ENCODE results near the gene UBTD1.

The UBTD1 gene

DNA sequence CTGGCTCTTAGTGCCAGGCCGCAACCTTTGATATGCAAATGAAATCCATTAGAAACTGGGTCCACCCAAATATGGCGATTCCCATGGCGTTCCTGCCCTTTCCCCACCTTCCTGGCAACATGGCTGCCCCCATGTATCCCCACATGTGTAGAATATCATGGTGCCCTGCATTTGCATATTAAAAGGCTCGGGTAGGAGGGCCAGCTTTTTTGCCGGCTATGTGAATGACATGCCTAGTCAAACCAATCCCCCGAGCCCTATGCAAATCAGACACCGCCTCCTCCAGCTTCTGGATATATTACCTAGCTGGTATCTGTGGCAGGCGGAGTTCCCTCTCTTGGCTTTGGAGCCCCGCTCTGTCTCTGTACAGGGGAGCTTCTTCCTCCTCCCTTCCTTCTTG lies 18.8 kb upstream of the UBTD1 start:
- no peak overlapping the region for H3K9ac ChIP-seq (ENCODE audit: low read length in 5 of 5)
- no peak overlapping the region for H3K4me3 ChIP-seq (ENCODE audit: low read depth in 1 of 5, low read length in 5 of 5)
- no peaks in the 10 kb centered on the region for H3K9me3 ChIP-seq (ENCODE audit: control insufficient read depth in 5 of 5, low read length in 5 of 5)
- H3K4me1 ChIP-seq (ENCODE audit: control insufficient read depth in 5 of 5, insufficient read depth in 5 of 5, low read length in 5 of 5) = peaks cover 0 to 10% (median 6%) of the 10 kb centered on the region in 5 donors
- H3K36me3 ChIP-seq (ENCODE audit: control insufficient read depth in 5 of 5, insufficient read depth in 5 of 5, low read length in 5 of 5) = peaks cover 19 to 70% (median 57%) of the 10 kb centered on the region in 5 donors
- no peak overlapping the region for H3K27ac ChIP-seq (ENCODE audit: low read depth, low read length)
- H3K27me3 ChIP-seq (ENCODE audit: control insufficient read depth in 5 of 5, insufficient read depth in 4 of 5, low read length in 5 of 5) = no peaks in the 10 kb centered on the region

- Histone ChIP-seq H3K4me3 (ENCODE audit: low read depth in 1 of 5, low read length in 5 of 5) (no peak overlapping the region), H3K4me1 (ENCODE audit: control insufficient read depth in 5 of 5, insufficient read depth in 5 of 5, low read length in 5 of 5) (peaks cover 0 to 6% (median 4%) of the 10 kb centered on the region in 5 donors), H3K27me3 (ENCODE audit: control insufficient read depth in 5 of 5, insufficient read depth in 4 of 5, low read length in 5 of 5) (no peaks in the 10 kb centered on the region), H3K9ac (ENCODE audit: low read length in 5 of 5) (no peak overlapping the region), H3K27ac (ENCODE audit: low read depth, low read length) (no peak overlapping the region), H3K9me3 (ENCODE audit: control insufficient read depth in 5 of 5, low read length in 5 of 5) (no peaks in the 10 kb centered on the region), H3K36me3 (ENCODE audit: control insufficient read depth in 5 of 5, insufficient read depth in 5 of 5, low read length in 5 of 5) (peaks cover 19 to 62% (median 54%) of the 10 kb centered on the region in 5 donors)
These were observed 17.7 kb upstream of the UBTD1 start for GRCh38 chr10:97481071-97481470.

DNA sequence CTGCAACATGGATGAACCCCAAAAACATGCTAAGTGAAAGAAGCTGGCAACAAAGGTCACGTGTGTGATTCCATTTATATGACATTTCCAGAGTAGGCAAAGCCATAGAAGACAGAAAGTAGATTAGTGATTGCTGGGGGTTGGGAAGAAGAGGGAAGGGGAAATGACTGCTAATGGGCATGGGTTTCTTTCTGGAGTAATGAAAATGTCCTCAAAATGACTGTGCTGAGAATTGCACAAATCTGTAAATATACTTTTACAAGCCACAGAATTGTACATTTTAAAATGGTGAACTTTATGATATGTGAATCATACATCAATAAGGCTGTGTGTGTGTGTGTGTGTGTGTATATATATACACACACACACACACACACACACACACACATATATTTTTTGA lies 16.3 kb upstream of the UBTD1 start:
- Histone ChIP-seq H3K4me3 (ENCODE audit: low read depth in 1 of 5, low read length in 5 of 5) (no peak overlapping the region), H3K36me3 (ENCODE audit: control insufficient read depth in 5 of 5, insufficient read depth in 5 of 5, low read length in 5 of 5) (peaks cover 15 to 48% (median 41%) of the 10 kb centered on the region in 5 donors), H3K9ac (ENCODE audit: low read length in 5 of 5) (no peak overlapping the region), H3K4me1 (ENCODE audit: control insufficient read depth in 5 of 5, insufficient read depth in 5 of 5, low read length in 5 of 5) (peaks cover 0 to 5% (median 2%) of the 10 kb centered on the region in 5 donors), H3K27ac (ENCODE audit: low read depth, low read length) (no peak overlapping the region), H3K9me3 (ENCODE audit: control insufficient read depth in 5 of 5, low read length in 5 of 5) (no peaks in the 10 kb centered on the region), H3K27me3 (ENCODE audit: control insufficient read depth in 5 of 5, insufficient read depth in 4 of 5, low read length in 5 of 5) (no peaks in the 10 kb centered on the region)

DNA sequence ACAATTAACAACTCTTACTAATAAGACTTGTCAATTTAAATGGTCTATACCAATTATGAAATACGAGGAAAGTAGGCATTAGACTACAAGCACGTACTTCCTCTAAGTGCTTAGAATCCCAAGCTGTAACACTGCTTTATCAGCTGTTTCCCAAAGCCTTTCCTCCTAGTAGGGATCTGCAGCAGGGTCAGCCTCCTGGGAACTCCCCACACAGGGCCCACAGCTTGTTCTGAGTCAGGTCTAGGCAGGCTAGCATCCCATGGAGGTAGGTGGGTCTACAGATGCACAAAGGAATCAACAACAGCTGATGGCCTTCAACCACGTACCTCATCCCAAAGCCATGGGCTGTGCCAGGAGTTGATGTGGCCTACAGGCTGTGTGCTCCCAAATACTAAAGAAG lies 15.2 kb upstream of the UBTD1 start:
- peaks cover 8 to 37% (median 30%) of the 10 kb centered on the region in 5 donors for H3K36me3 ChIP-seq (ENCODE audit: control insufficient read depth in 5 of 5, insufficient read depth in 5 of 5, low read length in 5 of 5)
- H3K27ac ChIP-seq (ENCODE audit: low read depth, low read length) = no peak overlapping the region

GRCh38 chr10:97483921-97484320 lies 14.8 kb upstream of the UBTD1 start:
- peaks cover 0 to 9% (median 2%) of the 10 kb centered on the region in 5 donors for H3K4me1 ChIP-seq (ENCODE audit: control insufficient read depth in 5 of 5, insufficient read depth in 5 of 5, low read length in 5 of 5)
- no peak overlapping the region for H3K4me3 ChIP-seq (ENCODE audit: low read depth in 1 of 5, low read length in 5 of 5)
- H3K9me3 ChIP-seq (ENCODE audit: control insufficient read depth in 5 of 5, low read length in 5 of 5) = no peaks in the 10 kb centered on the region
- no peak overlapping the region for H3K9ac ChIP-seq (ENCODE audit: low read length in 5 of 5)
- H3K36me3 ChIP-seq (ENCODE audit: control insufficient read depth in 5 of 5, insufficient read depth in 5 of 5, low read length in 5 of 5) = peaks cover 6 to 35% (median 26%) of the 10 kb centered on the region in 5 donors
- no peak overlapping the region for H3K27ac ChIP-seq (ENCODE audit: low read depth, low read length)
- no peaks in the 10 kb centered on the region for H3K27me3 ChIP-seq (ENCODE audit: control insufficient read depth in 5 of 5, insufficient read depth in 4 of 5, low read length in 5 of 5)

More for the DNA sequence above, 15.2 kb upstream of the UBTD1 start:
- Histone ChIP-seq H3K9me3 (ENCODE audit: control insufficient read depth in 5 of 5, low read length in 5 of 5) (no peaks in the 10 kb centered on the region), H3K4me1 (ENCODE audit: control insufficient read depth in 5 of 5, insufficient read depth in 5 of 5, low read length in 5 of 5) (peaks cover 0 to 7% (median 2%) of the 10 kb centered on the region in 5 donors), H3K9ac (ENCODE audit: low read length in 5 of 5) (no peak overlapping the region), H3K27me3 (ENCODE audit: control insufficient read depth in 5 of 5, insufficient read depth in 4 of 5, low read length in 5 of 5) (no peaks in the 10 kb centered on the region), H3K4me3 (ENCODE audit: low read depth in 1 of 5, low read length in 5 of 5) (no peak overlapping the region)

GRCh38 chr10:97485647-97486281 lies 13.0 kb upstream of the UBTD1 start:
- no peak overlapping the region for H3K4me3 ChIP-seq (ENCODE audit: low read depth in 1 of 5, low read length in 5 of 5)
- peaks cover 0 to 15% (median 10%) of the 10 kb centered on the region in 5 donors for H3K4me1 ChIP-seq (ENCODE audit: control insufficient read depth in 5 of 5, insufficient read depth in 5 of 5, low read length in 5 of 5)
- H3K27me3 ChIP-seq (ENCODE audit: control insufficient read depth in 5 of 5, insufficient read depth in 4 of 5, low read length in 5 of 5) = no peaks in the 10 kb centered on the region
- no peaks in the 10 kb centered on the region for H3K9me3 ChIP-seq (ENCODE audit: control insufficient read depth in 5 of 5, low read length in 5 of 5)
- H3K36me3 ChIP-seq (ENCODE audit: control insufficient read depth in 5 of 5, insufficient read depth in 5 of 5, low read length in 5 of 5) = peaks cover 6 to 17% (median 10%) of the 10 kb centered on the region in 5 donors
- no peak overlapping the region for H3K27ac ChIP-seq (ENCODE audit: low read depth, low read length)
- H3K9ac ChIP-seq (ENCODE audit: low read length in 5 of 5) = no peak overlapping the region

- Histone ChIP-seq H3K27ac (ENCODE audit: low read depth, low read length) (no peak overlapping the region), H3K9ac (ENCODE audit: low read length in 5 of 5) (peak overlapping the region in 3 of 5 donors; percentile 4 to 37 (median 18))
These were observed 8.1 kb upstream of the UBTD1 start for GRCh38 chr10:97490592-97490991.

DNA sequence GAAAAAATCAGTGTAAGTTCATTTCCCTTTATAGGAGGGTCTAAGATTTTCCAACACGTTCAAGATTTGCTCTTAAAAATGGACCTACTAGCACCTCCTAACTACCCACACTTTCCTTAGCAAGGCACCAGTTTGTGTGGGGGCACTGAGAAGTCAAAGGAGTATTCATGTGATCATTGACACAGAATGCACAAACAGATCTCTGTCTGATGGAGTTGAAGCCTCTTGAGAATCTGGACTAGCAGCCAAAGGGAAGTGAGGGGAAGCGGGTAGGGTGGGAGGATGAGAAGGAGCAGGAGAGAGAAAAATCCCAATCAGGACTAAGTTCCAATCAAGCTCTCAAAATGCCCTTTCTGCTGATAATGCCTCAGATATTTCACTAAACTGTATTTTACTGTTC lies 4.6 kb upstream of the UBTD1 start:
- H3K36me3 ChIP-seq (ENCODE audit: control insufficient read depth in 5 of 5, insufficient read depth in 5 of 5, low read length in 5 of 5) = peaks cover 0 to 5% (median 3%) of the 10 kb centered on the region in 5 donors
- H3K9me3 ChIP-seq (ENCODE audit: control insufficient read depth in 5 of 5, low read length in 5 of 5) = no peaks in the 10 kb centered on the region
- peaks cover 0 to 42% (median 35%) of the 10 kb centered on the region in 5 donors for H3K4me1 ChIP-seq (ENCODE audit: control insufficient read depth in 5 of 5, insufficient read depth in 5 of 5, low read length in 5 of 5)
- no peak overlapping the region for H3K27ac ChIP-seq (ENCODE audit: low read depth, low read length)
- H3K9ac ChIP-seq (ENCODE audit: low read length in 5 of 5) = peak overlapping the region in 1 of 5 donors; percentile 1
- no peaks in the 10 kb centered on the region for H3K27me3 ChIP-seq (ENCODE audit: control insufficient read depth in 5 of 5, insufficient read depth in 4 of 5, low read length in 5 of 5)
- H3K4me3 ChIP-seq (ENCODE audit: low read depth in 1 of 5, low read length in 5 of 5) = no peak overlapping the region

More at GRCh38 chr10:97490592-97490991, 8.1 kb upstream of the UBTD1 start:
- H3K27me3 ChIP-seq (ENCODE audit: control insufficient read depth in 5 of 5, insufficient read depth in 4 of 5, low read length in 5 of 5) = no peaks in the 10 kb centered on the region
- H3K36me3 ChIP-seq (ENCODE audit: control insufficient read depth in 5 of 5, insufficient read depth in 5 of 5, low read length in 5 of 5) = peaks cover 0 to 6% (median 3%) of the 10 kb centered on the region in 5 donors
- H3K4me1 ChIP-seq (ENCODE audit: control insufficient read depth in 5 of 5, insufficient read depth in 5 of 5, low read length in 5 of 5) = peaks cover 0 to 23% (median 22%) of the 10 kb centered on the region in 5 donors
- H3K4me3 ChIP-seq (ENCODE audit: low read depth in 1 of 5, low read length in 5 of 5) = no peak overlapping the region
- no peaks in the 10 kb centered on the region for H3K9me3 ChIP-seq (ENCODE audit: control insufficient read depth in 5 of 5, low read length in 5 of 5)

DNA sequence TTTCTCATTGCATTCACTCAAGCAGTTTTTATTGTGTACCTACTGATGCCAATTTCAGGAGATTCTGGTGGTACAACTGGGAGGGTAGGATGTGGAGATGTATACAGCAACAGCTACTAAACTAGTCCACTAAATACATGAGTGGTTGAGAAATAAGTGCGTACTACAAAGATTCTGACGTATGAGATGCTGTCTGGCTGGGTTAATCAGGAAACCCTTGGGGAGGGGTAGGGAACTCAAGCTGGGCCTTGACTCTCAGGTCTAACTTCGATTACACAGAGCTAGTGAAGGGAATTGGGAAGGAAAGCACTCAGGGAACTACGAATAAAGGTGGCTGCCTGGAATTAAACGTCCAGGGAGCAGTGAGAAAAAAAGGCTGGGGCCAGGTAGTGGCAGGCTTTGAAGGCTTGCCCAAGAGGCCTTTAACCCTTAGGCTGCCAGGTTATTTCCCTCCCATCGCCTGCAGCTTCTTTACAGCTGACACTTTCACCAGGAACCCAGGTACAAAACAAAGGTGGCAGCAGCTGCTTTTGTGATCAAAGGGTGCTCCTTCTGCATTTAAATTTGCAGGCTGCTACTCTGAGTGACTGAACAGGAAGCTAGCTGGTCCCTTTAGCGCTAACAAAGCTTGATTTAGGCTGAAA lies 3.7 kb upstream of the UBTD1 start:
- Histone ChIP-seq H3K27ac (ENCODE audit: low read depth, low read length) (no peak overlapping the region), H3K9me3 (ENCODE audit: control insufficient read depth in 5 of 5, low read length in 5 of 5) (no peaks in the 10 kb centered on the region), H3K4me3 (ENCODE audit: low read depth in 1 of 5, low read length in 5 of 5) (no peak overlapping the region), H3K36me3 (ENCODE audit: control insufficient read depth in 5 of 5, insufficient read depth in 5 of 5, low read length in 5 of 5) (peaks cover 0 to 5% (median 3%) of the 10 kb centered on the region in 5 donors), H3K4me1 (ENCODE audit: control insufficient read depth in 5 of 5, insufficient read depth in 5 of 5, low read length in 5 of 5) (peaks cover 0 to 51% (median 36%) of the 10 kb centered on the region in 5 donors), H3K27me3 (ENCODE audit: control insufficient read depth in 5 of 5, insufficient read depth in 4 of 5, low read length in 5 of 5) (no peaks in the 10 kb centered on the region), H3K9ac (ENCODE audit: low read length in 5 of 5) (peak overlapping the region in 3 of 5 donors; percentile 1 to 56 (median 3))

- Histone ChIP-seq H3K9ac (ENCODE audit: low read length in 5 of 5) (peak overlapping the region; percentile 75 to 93 (median 82)), H3K36me3 (ENCODE audit: control insufficient read depth in 5 of 5, insufficient read depth in 5 of 5, low read length in 5 of 5) (peaks cover 0 to 5% (median 3%) of the 10 kb centered on the region in 5 donors), H3K27me3 (ENCODE audit: control insufficient read depth in 5 of 5, insufficient read depth in 4 of 5, low read length in 5 of 5) (no peaks in the 10 kb centered on the region), H3K4me1 (ENCODE audit: control insufficient read depth in 5 of 5, insufficient read depth in 5 of 5, low read length in 5 of 5) (peaks cover 0 to 51% (median 32%) of the 10 kb centered on the region in 5 donors), H3K4me3 (ENCODE audit: low read depth in 1 of 5, low read length in 5 of 5) (peak overlapping the region; percentile 74 to 96 (median 82)), H3K9me3 (ENCODE audit: control insufficient read depth in 5 of 5, low read length in 5 of 5) (no peaks in the 10 kb centered on the region), H3K27ac (ENCODE audit: low read depth, low read length) (peak overlapping the region; percentile 87)
These were observed 1.1 kb upstream of the UBTD1 start for GRCh38 chr10:97497572-97498075.

Measured in subcutaneous abdominal adipose tissue (tissue), 5 donors.